Activated CD8-positive, alpha-beta T cell treated with anti-CD3 and anti-CD28 coated beads for 36 hours (primary cell): ENCODE data around the gene RDH11. TPM values are rescaled to one million over a fixed set of nuclear protein-coding genes. Genes with fewer than 3 reads are reported as not detected.

Experiments
- ATAC-seq: fragments of 200-7000 bp; cut with Tn5 transposase; one replicate; pipeline ENCODE4 v1.10.0; 2021; ENCODE audit warnings: mild to moderate bottlenecking, moderate library complexity
- CTCF ChIA-PET: fragments of 350-600 bp; sonication (Branson Sonifier 250); formaldehyde crosslinking; loops from one replicate; lab custom pipeline; 2021; ENCODE audit warnings: antibody characterized with exemption; lab: Charles Lee
- POLR2A ChIA-PET: fragments of 350-600 bp; sonication (Branson Sonifier 250); formaldehyde crosslinking; loops from one replicate; lab custom pipeline; 2021; ENCODE audit warnings: antibody characterized with exemption; lab: Charles Lee
- DNase-seq: peaks from one replicate; pipeline ENCODE4 v3.0.0-alpha.2; 2020
- H3K27ac Mint-ChIP-seq: one replicate; pipeline ENCODE4 v1.8.0; 2021; ENCODE audit warnings: mild to moderate bottlenecking, mixed read lengths
- H3K27me3 Mint-ChIP-seq: one replicate; pipeline ENCODE4 v1.8.0; 2021; ENCODE audit warnings: mixed read lengths
- H3K36me3 Mint-ChIP-seq: one replicate; pipeline ENCODE4 v1.8.0; 2021; ENCODE audit warnings: low read depth, mixed read lengths
- H3K4me1 Mint-ChIP-seq: one replicate; pipeline ENCODE4 v1.8.0; 2021; ENCODE audit warnings: low read depth, mixed read lengths
- H3K4me3 Mint-ChIP-seq: one replicate; pipeline ENCODE4 v1.8.0; 2021; ENCODE audit warnings: mild to moderate bottlenecking, moderate library complexity, mixed read lengths
- H3K9me3 Mint-ChIP-seq: one replicate; pipeline ENCODE4 v1.8.0; 2021; ENCODE audit warnings: mixed read lengths
- intact Hi-C: fragments of 100-400 bp; cut with micrococcal nuclease; formaldehyde crosslinking; loops from one replicate; pipeline ENCODE4 v1.10.0; 2022
- total RNA-seq, 2 experiments: library from RNA; stranded (reverse); gene quantifications; one replicate each; pipeline ENCODE4 v1.2.3, GENCODE V29; 2021
- TF ChIP-seq, protein P1 (sequence below): fragments of 200-600 bp; IDR thresholded peaks from one replicate; pipeline ENCODE4 v1.8.0; 2022; ENCODE audit warnings: antibody characterized with exemption, mild to moderate bottlenecking

The RDH11 gene
- total RNA-seq, 2 experiments from 2014 or later, result 78.9 to 83.2 TPM

DNA sequence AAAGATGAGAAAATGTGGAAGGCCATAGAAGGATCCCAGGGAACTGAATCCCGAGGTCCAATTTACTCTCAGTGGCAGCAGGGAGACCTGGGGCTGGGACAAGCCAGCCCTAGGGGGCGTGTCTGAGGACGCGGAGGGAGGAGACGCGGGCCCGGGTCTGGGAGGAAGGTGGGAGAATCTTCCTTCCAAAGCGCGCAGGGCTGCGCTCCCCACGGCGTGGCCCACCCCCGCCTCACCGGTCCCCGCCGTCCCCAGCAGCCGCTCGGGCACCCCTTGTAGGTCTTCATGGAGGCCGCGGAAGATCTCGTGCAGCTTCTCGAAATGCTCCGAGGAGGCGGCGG lies 21.5 kb downstream of the RDH11 start:
- intact Hi-C loops, result no loop called here
- peak; percentile 56 for DNase-seq
- TF ChIP-seq, protein P1, sequence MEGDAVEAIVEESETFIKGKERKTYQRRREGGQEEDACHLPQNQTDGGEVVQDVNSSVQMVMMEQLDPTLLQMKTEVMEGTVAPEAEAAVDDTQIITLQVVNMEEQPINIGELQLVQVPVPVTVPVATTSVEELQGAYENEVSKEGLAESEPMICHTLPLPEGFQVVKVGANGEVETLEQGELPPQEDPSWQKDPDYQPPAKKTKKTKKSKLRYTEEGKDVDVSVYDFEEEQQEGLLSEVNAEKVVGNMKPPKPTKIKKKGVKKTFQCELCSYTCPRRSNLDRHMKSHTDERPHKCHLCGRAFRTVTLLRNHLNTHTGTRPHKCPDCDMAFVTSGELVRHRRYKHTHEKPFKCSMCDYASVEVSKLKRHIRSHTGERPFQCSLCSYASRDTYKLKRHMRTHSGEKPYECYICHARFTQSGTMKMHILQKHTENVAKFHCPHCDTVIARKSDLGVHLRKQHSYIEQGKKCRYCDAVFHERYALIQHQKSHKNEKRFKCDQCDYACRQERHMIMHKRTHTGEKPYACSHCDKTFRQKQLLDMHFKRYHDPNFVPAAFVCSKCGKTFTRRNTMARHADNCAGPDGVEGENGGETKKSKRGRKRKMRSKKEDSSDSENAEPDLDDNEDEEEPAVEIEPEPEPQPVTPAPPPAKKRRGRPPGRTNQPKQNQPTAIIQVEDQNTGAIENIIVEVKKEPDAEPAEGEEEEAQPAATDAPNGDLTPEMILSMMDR, result no peak
- H3K27me3 Mint-ChIP-seq, result no peaks in the 10 kb centered on the region
- POLR2A ChIA-PET, result interaction anchor here (0.6 to 4.4 kb wide), 3 partner anchors 20 to 163 kb away, joined by 3 to 30 read pairs (median 3); partner anchors contain the start of gene RDH11
- CTCF ChIA-PET, result interaction anchor here (1.1 to 2.1 kb wide), 9 partner anchors 13 to 103 kb away, joined by 3 to 9 read pairs (median 4); no protein-coding TSS in a partner anchor
- H3K27ac Mint-ChIP-seq, result peak overlapping the region; percentile 78
- peaks cover 18% of the 10 kb centered on the region for H3K36me3 Mint-ChIP-seq
- peak overlapping the region; percentile 83 for H3K4me3 Mint-ChIP-seq
- peak; percentile 53 for ATAC-seq
- H3K9me3 Mint-ChIP-seq, result no peaks in the 10 kb centered on the region
- H3K4me1 Mint-ChIP-seq, result peaks cover 26% of the 10 kb centered on the region

DNA sequence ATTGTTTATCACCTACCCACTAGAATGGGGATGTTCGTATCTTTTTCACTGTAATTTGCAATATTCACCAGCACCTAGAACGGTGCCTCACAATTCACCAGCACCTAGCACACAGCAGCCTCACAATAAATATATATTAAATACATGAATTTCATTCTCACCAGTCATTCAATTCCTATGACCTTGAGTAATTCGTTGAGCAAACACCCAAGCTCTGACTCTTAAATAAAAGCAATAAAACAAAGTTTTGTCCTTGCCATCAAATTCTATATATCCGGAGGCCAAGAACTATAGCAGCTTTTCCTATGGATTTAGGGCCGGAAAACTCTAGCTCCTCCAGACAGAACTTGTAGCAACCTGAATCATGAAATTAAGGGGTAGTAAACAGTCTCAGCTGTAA lies 22.1 kb downstream of the RDH11 start:
- ATAC-seq (no peak), DNase-seq (no peak)
- ChIA-PET POLR2A (interaction anchor here (1.2 to 4.4 kb wide), 2 partner anchors 20 to 29 kb away, joined by 3 to 30 read pairs; partner anchors contain the start of gene RDH11), CTCF (interaction anchor here (1.1 to 2.1 kb wide), 8 partner anchors 13 to 102 kb away, joined by 3 to 9 read pairs (median 4); no protein-coding TSS in a partner anchor)
- peaks cover 14% of the 10 kb centered on the region for H3K36me3 Mint-ChIP-seq
- H3K4me3 Mint-ChIP-seq, result peak overlapping the region; percentile 83
- TF ChIP-seq, protein P1, result no peak
- no peaks in the 10 kb centered on the region for H3K27me3 Mint-ChIP-seq
- peaks cover 32% of the 10 kb centered on the region for H3K4me1 Mint-ChIP-seq
- H3K27ac Mint-ChIP-seq, result peak overlapping the region; percentile 66
- intact Hi-C loops, result no loop called here
- H3K9me3 Mint-ChIP-seq, result no peaks in the 10 kb centered on the region

DNA sequence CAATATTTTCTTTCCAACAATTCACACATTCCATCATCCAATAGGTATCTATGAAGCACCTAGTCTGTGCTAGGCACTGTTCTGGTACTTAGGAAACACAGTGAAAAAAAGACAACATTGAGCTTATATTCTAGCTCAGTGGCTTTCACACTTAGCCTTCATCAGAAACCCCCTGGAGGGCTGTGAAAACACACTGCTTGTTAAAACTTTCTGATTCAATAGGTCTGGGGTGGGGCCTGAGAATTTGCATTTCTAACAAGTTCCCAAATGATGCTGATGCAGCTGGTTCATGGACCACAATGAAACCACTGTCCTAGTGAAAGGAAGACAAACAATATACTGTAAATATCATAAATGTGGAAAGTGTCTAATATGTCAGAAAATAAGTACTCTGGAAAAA lies 27.0 kb downstream of the RDH11 start:
- intact Hi-C loops, result loop anchor here (5.0 to 10.0 kb wide), 2 partner anchors 71 to 244 kb away; no protein-coding TSS in a partner anchor
- Mint-ChIP-seq H3K4me3 (no peak overlapping the region), H3K9me3 (no peaks in the 10 kb centered on the region), H3K36me3 (no peaks in the 10 kb centered on the region), H3K4me1 (peaks cover 59% of the 10 kb centered on the region), H3K27ac (no peak overlapping the region), H3K27me3 (no peaks in the 10 kb centered on the region)
- DNase-seq (peak; percentile 59), ATAC-seq (peak; percentile 73)
- ChIA-PET POLR2A (interaction anchor here (1.2 kb wide), 1 partner anchor 48 kb away, joined by 3 read pairs; no protein-coding TSS in a partner anchor), CTCF (interaction anchor here (0.6 to 6.6 kb wide), 7 partner anchors 14 to 135 kb away, joined by 3 to 79 read pairs (median 4); partner anchors contain the start of genes ARG2 and PLEKHH1)
- TF ChIP-seq, protein P1, result no peak

DNA sequence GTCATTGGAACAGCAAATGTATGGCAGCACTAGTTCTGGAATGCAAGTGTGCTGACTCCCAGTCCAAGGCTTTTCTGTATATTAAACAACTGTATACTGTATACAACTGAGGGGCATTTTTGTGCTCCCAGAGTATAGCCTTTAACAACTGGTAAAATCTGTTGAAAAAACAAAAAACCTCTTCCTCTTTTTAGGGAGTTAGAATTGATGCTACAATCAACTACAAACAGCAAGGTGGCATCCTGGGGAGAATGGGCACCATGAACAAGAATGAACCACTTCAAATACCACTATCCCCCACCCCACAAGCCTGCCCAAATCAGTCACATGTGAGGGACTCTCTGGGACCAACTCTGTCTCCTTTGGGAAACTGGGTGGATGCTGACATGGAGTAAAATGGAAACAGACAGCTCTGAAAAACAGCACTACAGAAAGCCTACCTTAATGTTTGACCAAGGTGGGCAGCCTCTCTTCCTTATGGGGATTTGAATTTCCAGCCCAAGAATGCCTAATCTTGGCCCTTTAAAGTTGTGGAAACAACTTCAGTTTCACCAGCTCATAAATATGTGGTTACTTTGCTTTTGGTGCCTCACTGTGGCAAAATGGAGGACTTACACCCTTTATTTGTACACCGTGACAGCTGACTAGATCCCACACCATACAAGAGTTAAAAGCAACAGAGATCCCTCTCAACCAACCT lies 28.7 kb downstream of the RDH11 start:
- peaks cover 2% of the 10 kb centered on the region for H3K36me3 Mint-ChIP-seq
- no peak overlapping the region for H3K4me3 Mint-ChIP-seq
- intact Hi-C loops, result loop anchor here (2.0 to 10.0 kb wide), 3 partner anchors 48 to 242 kb away; partner anchors contain the start of gene ARG2
- CTCF ChIA-PET, result interaction anchor here (0.6 to 6.6 kb wide), 29 partner anchors 11 to 255 kb away, joined by 3 to 79 read pairs (median 5); partner anchors contain the start of genes ARG2, PIGH, PLEK2 and RDH12
- no peaks in the 10 kb centered on the region for H3K27me3 Mint-ChIP-seq
- peaks cover 53% of the 10 kb centered on the region for H3K4me1 Mint-ChIP-seq
- peak; percentile 44 for DNase-seq
- ATAC-seq, result peak; percentile 87
- POLR2A ChIA-PET, result no interaction called here
- no peaks in the 10 kb centered on the region for H3K9me3 Mint-ChIP-seq
- TF ChIP-seq, protein P1, result peak; percentile 47
- peak overlapping the region; percentile 61 for H3K27ac Mint-ChIP-seq
